Right ventricle myocardium inferior (tissue), 1 donor: Measurements from ENCODE around the gene FAM200B. TPM values are rescaled to one million over a fixed set of nuclear protein-coding genes. Genes with fewer than 3 reads are reported as not detected.
"Not testable (repeated sequence)": the region's sequence is repeated elsewhere in the genome, so short reads cannot be mapped to it uniquely, and the experiment has no call there.

Source experiments
- ATAC-seq: fragments of 200-7000 bp; cut with Tn5 transposase; one replicate; pipeline ENCODE4 v1.9.1; 2020; ENCODE audit warnings: mild to moderate bottlenecking, moderate library complexity
- DNase-seq: peaks from one replicate; pipeline ENCODE4 v3.0.0; 2021; ENCODE audit errors: missing footprints
- intact Hi-C: fragments of 100-400 bp; cut with DNase I; formaldehyde crosslinking; loops from one replicate; pipeline ENCODE4 v1.11.0; 2022
- total RNA-seq: library from RNA; stranded (reverse); fragmentation: NEBNext Ultra II Directional; extraction: Animal tissue kit (Norgen Biotek cat#: 25700); gene quantifications from one replicate; pipeline ENCODE4 v1.2.1, GENCODE V29; 2021
- donor health status: DM: no; HTN: yes; CAD: no; lungs with severe emphysema.

Gene FAM200B
- total RNA-seq, 1 donor from 2014 or later, result 25.2 TPM

DNA sequence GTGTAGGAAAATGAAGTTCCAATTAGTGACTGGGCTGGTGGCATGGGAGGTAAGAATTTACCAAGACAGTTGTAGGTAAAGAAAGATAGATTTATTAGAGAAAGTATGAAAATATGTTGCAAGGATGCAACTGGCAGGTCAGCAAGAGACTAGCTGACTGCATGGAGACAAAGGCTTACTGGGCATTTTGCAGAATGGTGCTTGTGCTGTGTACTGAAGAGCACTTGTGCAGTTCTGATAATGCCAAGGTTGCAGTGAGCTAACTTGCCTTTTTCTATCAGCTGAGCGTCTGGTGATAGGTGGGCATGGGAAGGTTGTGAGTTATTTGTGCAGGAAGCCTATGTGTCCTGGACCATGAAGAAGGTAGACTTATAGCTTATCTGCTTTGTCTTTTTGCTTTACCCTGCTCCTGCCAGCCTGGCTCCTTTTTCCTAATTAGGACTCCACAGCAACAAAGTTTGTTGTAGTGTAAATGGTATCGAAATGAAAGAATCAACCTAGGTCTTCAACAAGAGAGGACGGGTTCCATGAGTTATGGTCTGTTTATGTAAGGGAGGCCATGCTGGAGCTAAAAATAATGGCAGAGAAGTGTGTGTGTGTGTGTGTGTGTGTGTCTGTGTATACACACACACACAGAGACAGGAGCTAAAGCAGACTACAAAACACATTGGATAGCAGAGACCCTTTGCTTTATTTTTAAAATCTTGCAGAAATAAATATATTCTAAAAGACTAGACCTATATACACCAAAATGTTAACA lies 36.2 kb downstream of the FAM200B start:
- intact Hi-C loops, result no loop called here
- DNase-seq, result no peak
- no peak for ATAC-seq

DNA sequence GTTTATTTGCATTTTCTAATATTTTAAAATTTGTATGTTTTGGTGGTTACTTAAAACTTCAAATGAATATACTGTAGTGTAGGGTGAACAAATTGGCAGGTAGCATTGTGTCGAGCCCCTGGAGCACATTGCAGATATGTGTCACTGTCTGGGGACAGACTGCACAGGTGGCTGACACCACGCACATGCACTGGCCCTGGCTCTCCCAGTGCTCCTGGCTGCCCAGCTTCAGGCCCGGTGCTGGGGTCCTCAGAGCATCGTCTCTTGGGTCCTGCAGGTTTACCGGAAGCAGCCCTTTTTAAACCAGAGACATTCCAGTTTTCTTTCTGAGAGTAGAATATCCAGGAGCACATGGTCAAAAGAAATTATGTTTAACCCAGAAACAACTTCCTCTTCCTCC lies 36.8 kb downstream of the FAM200B start:
- intact Hi-C loops, result no loop called here
- DNase-seq (no peak), ATAC-seq (no peak)

DNA sequence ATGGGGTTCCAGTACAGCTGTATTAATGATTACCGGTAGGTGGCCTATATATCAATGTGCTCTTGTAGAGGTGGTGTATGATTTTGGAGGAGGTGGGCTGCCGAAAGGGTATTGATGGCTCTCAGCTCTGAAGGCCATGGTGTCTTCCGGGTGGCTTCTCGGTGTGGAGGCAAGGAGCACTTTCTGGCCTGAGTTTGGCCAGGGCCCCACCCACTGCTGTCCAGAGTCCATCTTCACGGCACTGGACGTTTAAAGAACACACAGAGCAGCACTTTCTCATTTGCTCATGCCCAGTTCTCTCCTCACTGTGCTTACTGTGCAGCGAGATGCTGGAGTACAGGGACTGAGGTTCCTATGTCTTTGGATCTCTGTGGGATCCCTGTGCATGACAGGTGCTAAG lies 37.3 kb downstream of the FAM200B start:
- ATAC-seq (no peak), DNase-seq (no peak)
- intact Hi-C loops, result no loop called here

DNA sequence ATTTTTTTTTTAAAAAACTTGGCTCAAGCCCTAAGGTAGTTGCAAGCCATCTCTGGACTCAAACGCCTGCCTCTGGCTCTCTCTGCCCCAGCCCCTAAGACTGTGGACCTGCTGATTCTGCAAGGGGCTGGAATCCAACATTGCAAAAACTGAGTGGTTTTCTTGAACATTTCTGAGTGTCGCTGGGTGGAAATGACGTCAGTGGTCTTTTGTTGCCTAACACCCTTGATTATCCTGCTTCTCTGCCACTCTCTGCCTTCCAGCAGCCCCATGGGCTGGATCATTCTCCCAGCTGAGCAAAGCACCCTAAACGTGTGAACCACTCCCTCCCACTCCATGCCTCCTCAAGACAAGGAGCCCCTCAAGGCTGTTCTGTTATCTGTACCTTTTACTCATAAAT lies 37.9 kb downstream of the FAM200B start:
- no peak for DNase-seq
- ATAC-seq, result no peak
- intact Hi-C loops, result no loop called here

DNA sequence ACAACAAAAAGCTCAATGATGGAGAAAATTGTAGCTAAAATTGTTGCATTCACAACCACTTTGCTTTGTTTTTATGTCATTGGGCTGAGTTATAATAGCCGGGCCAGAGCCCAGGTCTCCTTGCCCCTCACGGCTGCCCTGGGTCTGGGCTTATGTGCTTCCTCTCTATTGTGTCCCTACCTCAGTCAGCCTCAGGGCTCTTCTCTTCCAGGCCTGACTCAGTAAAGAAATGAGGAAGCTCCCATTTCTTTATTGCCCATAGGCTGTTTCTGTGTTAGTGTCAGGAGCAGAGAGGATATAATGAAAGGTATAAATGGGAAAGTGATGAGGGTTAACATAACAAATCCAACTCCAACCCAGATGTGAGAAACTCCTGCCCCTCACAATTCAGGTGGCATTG lies 39.2 kb downstream of the FAM200B start:
- intact Hi-C loops, result no loop called here
- ATAC-seq, result no peak
- DNase-seq, result no peak

DNA sequence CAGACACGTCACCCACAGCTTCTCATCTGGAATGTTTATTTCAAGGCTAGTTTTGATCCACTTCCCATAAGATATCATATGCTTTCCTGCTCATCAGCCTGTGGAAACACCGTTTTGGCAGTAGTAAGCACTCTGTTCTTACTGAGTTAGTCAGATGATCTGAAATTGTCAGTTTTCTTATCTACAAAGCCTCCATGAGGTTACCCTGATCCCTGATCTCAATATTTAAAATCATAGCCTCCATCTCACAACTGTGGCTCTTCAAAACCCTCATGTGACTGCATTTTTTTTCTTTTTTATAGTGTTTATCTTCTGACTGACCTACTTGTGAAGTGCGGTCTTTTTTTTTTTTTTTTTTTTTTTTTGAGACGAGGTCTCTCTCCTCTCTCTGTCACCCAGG lies 44.0 kb downstream of the FAM200B start:
- DNase-seq, result no peak
- no peak for ATAC-seq
- intact Hi-C loops, result no loop called here

DNA sequence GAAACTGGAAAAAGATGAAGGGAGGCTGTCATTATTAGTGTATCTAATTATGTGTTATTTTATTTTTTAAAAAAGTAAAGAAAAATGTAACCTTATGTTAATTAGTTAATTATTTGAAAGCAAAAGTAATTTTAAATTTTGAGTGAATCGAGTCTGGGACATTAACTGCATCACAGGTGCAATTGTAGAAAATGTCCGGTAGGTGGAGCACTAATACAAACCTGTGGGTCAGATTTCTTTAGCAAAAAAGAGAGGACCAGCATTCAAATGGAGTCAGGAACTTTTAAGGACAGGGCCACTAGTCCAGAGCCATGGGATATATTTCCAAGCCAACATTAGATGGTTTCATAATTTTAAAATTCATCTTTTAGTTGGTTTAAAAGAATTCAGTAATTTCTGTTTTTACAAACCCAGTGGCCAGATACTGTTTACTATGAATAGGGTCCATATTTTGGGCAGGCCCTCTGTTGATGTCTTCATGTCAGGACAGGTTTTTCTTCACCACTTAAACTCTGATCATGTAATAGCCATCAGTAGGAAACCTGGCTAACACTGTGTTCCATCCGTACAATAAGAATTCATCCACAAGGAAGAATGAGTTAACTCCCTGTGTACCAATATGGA lies 48.4 kb downstream of the FAM200B start:
- DNase-seq (no peak), ATAC-seq (no peak)
- intact Hi-C loops, result loop anchor here (5.0 kb wide), 2 partner anchors 227 to 272 kb away; no protein-coding TSS in a partner anchor

DNA sequence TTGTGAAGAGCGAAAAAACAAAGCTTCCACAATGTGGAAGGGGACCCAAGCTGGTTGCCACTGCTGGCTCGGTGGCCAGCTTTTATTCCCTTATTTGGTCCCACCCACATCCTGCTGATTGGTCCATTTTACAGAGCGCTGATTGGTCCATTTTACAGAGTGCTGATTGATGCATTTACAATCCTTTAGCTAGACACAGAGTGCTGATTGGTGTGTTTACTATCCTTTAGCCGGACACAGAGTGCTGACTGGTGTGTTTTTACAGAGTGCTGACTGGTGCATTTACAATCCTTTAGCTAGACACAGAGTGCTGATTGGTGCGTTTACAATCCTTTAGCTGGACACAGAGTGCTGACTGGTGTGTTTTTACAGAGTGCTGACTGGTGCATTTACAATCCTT lies 51.4 kb downstream of the FAM200B start:
- not testable (repeated sequence) for ATAC-seq, DNase-seq
- intact Hi-C loops, result loop anchor here (5.0 kb wide), 2 partner anchors 224 to 269 kb away; no protein-coding TSS in a partner anchor

DNA sequence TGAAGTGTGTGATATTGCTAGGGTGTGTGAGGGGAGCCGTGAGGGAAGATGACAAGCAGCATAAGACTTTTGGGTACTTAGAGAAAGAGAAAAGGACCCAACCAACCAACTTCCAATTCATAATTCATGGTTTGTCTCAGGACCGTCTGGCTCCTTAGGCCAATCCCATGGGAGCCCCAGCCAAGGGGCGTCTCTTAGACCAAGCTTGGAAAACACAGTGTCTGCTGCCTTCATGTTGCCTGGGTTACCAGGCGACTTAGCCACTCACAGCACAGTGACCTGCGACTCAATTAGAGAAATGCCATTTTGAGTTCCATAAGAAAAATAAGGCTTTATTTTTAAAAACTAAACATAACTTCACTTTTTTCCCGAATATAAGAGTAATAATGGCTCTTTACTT lies 53.9 kb downstream of the FAM200B start:
- DNase-seq (no peak), ATAC-seq (no peak)
- intact Hi-C loops, result no loop called here

DNA sequence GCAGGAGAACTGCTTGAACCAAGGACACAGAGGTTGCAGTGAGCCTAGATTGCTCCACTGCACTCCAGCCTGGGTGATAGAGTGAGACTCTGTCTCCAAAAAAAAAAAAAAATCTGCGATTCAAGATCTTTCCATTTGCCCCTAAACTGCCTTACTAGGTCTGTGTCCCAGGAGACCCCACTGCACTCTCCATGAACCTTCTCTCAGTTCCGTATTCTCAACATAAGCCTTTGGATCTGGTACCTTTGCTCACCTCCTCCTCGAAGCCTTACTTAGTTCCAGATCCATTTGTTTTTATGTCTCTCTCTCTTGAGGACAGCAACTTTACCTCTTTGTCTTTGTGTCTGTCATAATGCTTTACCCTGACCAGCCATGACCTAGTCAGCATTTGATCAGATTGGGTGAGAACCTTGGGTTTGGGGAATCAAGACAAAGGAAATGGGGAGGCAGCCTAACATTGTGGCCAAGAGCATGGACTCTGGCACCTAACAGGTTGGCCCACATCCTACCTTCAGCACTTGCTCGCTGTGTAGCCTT lies 55.0 kb downstream of the FAM200B start:
- ATAC-seq, result no peak
- no peak for DNase-seq
- intact Hi-C loops, result no loop called here

DNA sequence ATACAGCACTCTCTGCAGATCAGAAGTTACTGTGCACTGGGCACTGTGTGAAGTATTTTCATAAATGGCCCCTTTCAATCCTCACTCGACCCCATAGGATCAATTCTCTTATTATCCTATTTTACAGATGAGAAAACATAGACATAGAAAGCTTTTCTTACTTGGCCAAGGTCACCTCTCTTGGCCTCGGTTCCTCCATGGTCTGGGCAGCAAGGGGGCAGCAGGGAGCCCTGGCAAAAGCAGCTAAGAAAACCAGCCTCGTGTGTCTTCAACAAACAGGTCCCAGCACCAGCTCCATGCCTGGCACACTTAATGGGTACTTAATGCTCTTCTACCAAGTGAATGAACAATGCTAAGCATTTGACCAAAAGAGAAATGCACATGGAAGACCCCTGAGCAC lies 55.6 kb downstream of the FAM200B start:
- ATAC-seq (no peak), DNase-seq (no peak)
- intact Hi-C loops, result no loop called here

DNA sequence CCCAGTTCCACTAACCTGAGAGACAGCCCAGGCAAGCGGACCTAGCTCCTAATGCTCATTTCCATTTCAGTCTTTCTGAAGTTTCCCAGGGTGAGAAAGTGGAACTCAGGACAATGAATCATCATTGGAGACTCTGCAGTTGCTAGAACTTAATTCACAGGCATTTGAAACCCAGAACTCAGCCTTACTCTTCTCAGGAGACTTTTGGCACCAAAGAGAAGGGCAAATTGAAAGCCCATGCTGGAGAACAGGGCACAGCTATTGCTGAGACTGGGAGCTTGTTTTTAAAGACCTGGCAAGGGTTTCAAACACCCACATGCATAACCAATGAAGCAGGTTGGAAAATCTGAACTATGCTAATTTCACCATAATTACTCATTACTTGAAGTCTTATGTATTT lies 57.2 kb downstream of the FAM200B start:
- DNase-seq (no peak), ATAC-seq (no peak)
- intact Hi-C loops, result no loop called here

Other genes starting within 250 kb of the FAM200B start
- gene CC2D2A, start 211.9 kb upstream of the FAM200B start, total RNA-seq, result 8.6 TPM
- 93.9 TPM for gene FBXL5, start 26.5 kb upstream of the FAM200B start, total RNA-seq
- gene BST1, start 21.2 kb downstream of the FAM200B start, total RNA-seq, result 3.8 TPM
- 2.2 TPM for gene CD38, start 96.5 kb downstream of the FAM200B start, total RNA-seq